Skeletal muscle tissue (tissue), 4 donors: ENCODE data around the gene RPS6KB2. TPM values are rescaled to one million over a fixed set of nuclear protein-coding genes. Genes with fewer than 3 reads are reported as not detected.

Experiments
- H3K27ac ChIP-seq: one replicate; pipeline ENCODE4 v1.7.0; 2013; ENCODE audit warnings: mild to moderate bottlenecking, low read depth, low read length, inconsistent platforms
- H3K27me3 ChIP-seq, 3 donors: one replicate each; pipeline ENCODE4 v1.7.0; 2013; ENCODE audit warnings: low read length in 3 of 3; ENCODE audit not compliant: control insufficient read depth in 3 of 3, insufficient read depth in 3 of 3
- H3K36me3 ChIP-seq, 3 donors: one replicate each; pipeline ENCODE4 v1.7.0; 2013; ENCODE audit warnings: low read length in 3 of 3; ENCODE audit not compliant: control insufficient read depth in 3 of 3, insufficient read depth in 3 of 3
- H3K4me1 ChIP-seq, 3 donors: one replicate each; pipeline ENCODE4 v1.7.0; 2013; ENCODE audit warnings: low read length in 3 of 3, mild to moderate bottlenecking in 3 of 3; ENCODE audit not compliant: control insufficient read depth in 3 of 3, insufficient read depth in 3 of 3
- H3K4me3 ChIP-seq, 3 donors: one replicate each; pipeline ENCODE4 v1.7.0; 2013; ENCODE audit warnings: low read length in 3 of 3
- H3K9ac ChIP-seq, 3 donors: one replicate each; pipeline ENCODE4 v1.7.0; 2013; ENCODE audit warnings: low read length in 3 of 3, mild to moderate bottlenecking in 3 of 3, moderate library complexity in 2 of 3, low read depth in 1 of 3
- H3K9me3 ChIP-seq, 3 donors: one replicate each; pipeline ENCODE4 v1.7.0; 2013; ENCODE audit warnings: low read length in 3 of 3; ENCODE audit not compliant: control insufficient read depth in 3 of 3
- total RNA-seq: library from RNA; depleted of rRNA; stranded (reverse); fragments of >200 nt; gene quantifications from one replicate; pipeline ENCODE4 v1.2.3, GENCODE V29; 2014
- donor health status: Osteomylitis.

Gene RPS6KB2
- total RNA-seq, 1 donor from 2014 or later: 23.5 TPM

GRCh38 chr11:67418476-67419281, 9.6 kb upstream of the RPS6KB2 start:
- H3K27ac ChIP-seq: peak overlapping the region; percentile 91
- no peaks in the 10 kb centered on the region for H3K9me3 ChIP-seq
- H3K4me3 ChIP-seq: peak overlapping the region; percentile 59 to 81 (median 76)
- H3K27me3 ChIP-seq: peaks cover 0 to 5% (median 0%) of the 10 kb centered on the region in 3 donors
- H3K4me1 ChIP-seq: peaks cover 52 to 59% (median 54%) of the 10 kb centered on the region in 3 donors
- peak overlapping the region; percentile 75 to 94 (median 82) for H3K9ac ChIP-seq
- peaks cover 0 to 6% (median 4%) of the 10 kb centered on the region in 3 donors for H3K36me3 ChIP-seq

DNA sequence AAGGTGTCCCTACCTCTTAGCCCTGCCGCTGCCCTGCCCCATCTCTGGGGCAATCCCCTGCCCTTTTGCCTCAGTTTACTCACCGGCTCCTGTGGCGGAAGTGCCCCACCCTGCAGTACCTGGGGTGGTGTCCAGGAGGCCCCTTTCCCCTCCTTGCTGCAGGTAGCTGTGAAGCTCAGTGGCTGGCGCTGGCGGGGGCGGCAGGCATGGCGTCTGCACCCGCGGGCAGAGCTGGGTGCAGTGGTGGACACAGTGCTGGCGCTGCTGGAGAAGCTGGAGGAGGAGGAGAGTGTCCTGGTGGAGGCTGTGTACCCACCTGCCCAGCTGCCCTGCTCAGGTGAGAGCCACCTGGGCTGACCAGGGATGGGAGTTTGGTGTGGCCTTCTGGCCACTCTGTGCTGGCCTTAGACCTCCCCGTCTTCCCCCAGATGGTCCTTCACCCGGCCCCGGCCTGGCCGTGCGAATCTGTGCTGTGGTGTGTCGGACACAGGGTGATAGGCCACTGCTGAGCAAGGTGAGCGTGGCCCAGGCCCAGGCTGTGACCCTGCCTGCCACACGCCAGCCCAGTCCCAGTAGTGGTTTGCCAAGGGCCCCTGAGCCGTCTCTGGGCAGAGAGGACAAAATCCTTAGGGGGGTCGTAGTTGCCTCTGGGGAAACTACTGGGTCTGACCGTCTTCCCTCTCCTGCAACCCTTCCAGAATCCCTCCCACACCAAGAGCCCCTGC, 8.8 kb upstream of the RPS6KB2 start:
- peak overlapping the region; percentile 73 to 94 (median 75) for H3K9ac ChIP-seq
- peak overlapping the region; percentile 59 to 81 (median 76) for H3K4me3 ChIP-seq
- no peaks in the 10 kb centered on the region for H3K9me3 ChIP-seq
- H3K36me3 ChIP-seq: peaks cover 0 to 10% (median 10%) of the 10 kb centered on the region in 3 donors
- H3K27me3 ChIP-seq: peaks cover 0 to 5% (median 0%) of the 10 kb centered on the region in 3 donors
- H3K27ac ChIP-seq: peak overlapping the region; percentile 91
- H3K4me1 ChIP-seq: peaks cover 52 to 59% (median 54%) of the 10 kb centered on the region in 3 donors

DNA sequence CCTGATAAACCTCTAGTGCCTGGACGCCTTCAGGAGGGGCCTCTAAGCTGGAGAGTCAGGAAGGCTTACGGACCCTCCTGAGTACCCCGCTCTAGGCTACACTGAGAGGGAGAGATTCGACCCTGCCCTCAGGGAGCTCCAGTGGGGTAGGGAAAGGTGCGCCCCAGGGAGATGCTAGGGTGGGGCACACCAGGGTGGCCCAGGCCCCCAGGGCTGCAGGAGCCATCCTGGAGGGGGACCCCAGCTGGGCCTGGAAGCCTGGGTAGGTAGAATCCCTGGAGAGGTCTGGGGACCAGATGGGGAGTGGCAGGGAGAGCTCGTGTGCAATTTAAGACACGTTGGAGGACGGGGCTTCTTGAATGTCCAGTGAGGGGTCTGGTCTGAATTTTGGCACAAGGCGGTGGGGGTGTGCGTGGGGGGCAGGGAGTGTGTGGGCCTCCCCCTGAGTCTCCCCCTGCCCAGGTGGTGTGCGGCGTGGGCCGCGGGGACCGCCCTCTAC, 8.1 kb upstream of the RPS6KB2 start:
- Histone ChIP-seq H3K27me3 (peaks cover 0 to under 1% (median 0%) of the 10 kb centered on the region in 3 donors), H3K9ac (peak overlapping the region; percentile 73 to 94 (median 75)), H3K9me3 (no peaks in the 10 kb centered on the region), H3K27ac (peak overlapping the region; percentile 91), H3K4me3 (peak overlapping the region; percentile 59 to 81 (median 76)), H3K4me1 (peaks cover 48 to 55% (median 50%) of the 10 kb centered on the region in 3 donors), H3K36me3 (peaks cover 0 to 13% (median 12%) of the 10 kb centered on the region in 3 donors)

DNA sequence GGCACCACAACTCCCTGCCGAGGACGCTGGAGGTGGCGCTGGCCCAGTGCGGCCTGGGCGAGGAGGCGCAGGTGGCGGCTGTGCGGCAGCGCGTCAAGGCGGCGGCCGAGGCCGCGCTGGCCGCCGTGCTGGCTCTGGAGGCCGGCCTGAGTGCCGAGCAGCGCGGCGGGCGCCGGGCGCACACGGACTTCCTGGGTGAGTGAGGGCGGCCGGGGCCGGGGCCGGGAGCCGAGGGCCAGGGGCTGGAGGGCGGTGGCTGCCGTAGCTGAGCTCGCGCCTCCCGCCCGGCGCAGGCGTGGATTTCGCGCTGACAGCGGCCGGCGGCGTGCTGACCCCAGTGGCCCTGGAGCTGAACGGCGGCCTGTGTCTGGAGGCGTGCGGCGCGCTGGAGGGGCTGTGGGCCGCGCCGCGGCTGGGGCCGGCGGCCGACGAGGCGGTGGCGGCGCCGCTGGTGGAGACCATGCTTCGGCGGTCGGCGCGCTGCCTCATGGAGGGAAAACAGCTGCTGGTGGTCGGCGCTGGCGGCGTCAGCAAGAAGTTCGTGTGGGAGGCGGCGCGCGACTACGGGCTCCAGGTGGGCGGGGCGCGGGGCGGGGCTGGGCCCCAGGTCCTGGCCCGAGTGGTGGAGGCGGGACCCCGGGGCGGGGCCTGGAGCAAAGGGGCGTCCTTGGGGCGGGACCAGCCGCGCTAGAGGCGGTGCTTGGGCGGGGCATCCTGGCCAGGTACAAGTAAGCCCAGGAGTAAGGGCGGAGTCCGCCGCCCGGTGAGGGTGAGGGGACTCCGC, 7.5 kb upstream of the RPS6KB2 start:
- Histone ChIP-seq H3K4me1 (peaks cover 48 to 53% (median 49%) of the 10 kb centered on the region in 3 donors), H3K4me3 (peak overlapping the region; percentile 59 to 81 (median 76)), H3K27ac (peak overlapping the region; percentile 91), H3K27me3 (no peaks in the 10 kb centered on the region), H3K9ac (peak overlapping the region; percentile 73 to 94 (median 75)), H3K36me3 (peaks cover 0 to 14% (median 14%) of the 10 kb centered on the region in 3 donors), H3K9me3 (no peaks in the 10 kb centered on the region)

- no peaks in the 10 kb centered on the region for H3K9me3 ChIP-seq
- peaks cover 0 to 14% (median 14%) of the 10 kb centered on the region in 3 donors for H3K36me3 ChIP-seq
- peak overlapping the region in 2 of 3 donors; percentile 29 to 54 for H3K4me3 ChIP-seq
- H3K27me3 ChIP-seq: no peaks in the 10 kb centered on the region
- H3K9ac ChIP-seq: no peak overlapping the region
- peaks cover 41 to 46% (median 42%) of the 10 kb centered on the region in 3 donors for H3K4me1 ChIP-seq
- no peak overlapping the region for H3K27ac ChIP-seq
These were observed 6.8 kb upstream of the RPS6KB2 start for GRCh38 chr11:67421430-67422031.

- Histone ChIP-seq H3K4me3 (no peak overlapping the region), H3K9me3 (no peaks in the 10 kb centered on the region), H3K36me3 (peaks cover 0 to 14% (median 14%) of the 10 kb centered on the region in 3 donors), H3K4me1 (peaks cover 31 to 33% (median 32%) of the 10 kb centered on the region in 3 donors), H3K9ac (peak overlapping the region in 1 of 3 donors; percentile 14), H3K27me3 (no peaks in the 10 kb centered on the region), H3K27ac (no peak overlapping the region)
These were observed 5.4 kb upstream of the RPS6KB2 start for GRCh38 chr11:67422891-67423290.

GRCh38 chr11:67423466-67423865, 4.8 kb upstream of the RPS6KB2 start:
- Histone ChIP-seq H3K4me3 (no peak overlapping the region), H3K9me3 (no peaks in the 10 kb centered on the region), H3K4me1 (peaks cover 27 to 28% (median 27%) of the 10 kb centered on the region in 3 donors), H3K27me3 (no peaks in the 10 kb centered on the region), H3K36me3 (peaks cover 0 to 15% (median 14%) of the 10 kb centered on the region in 3 donors), H3K9ac (no peak overlapping the region), H3K27ac (no peak overlapping the region)

DNA sequence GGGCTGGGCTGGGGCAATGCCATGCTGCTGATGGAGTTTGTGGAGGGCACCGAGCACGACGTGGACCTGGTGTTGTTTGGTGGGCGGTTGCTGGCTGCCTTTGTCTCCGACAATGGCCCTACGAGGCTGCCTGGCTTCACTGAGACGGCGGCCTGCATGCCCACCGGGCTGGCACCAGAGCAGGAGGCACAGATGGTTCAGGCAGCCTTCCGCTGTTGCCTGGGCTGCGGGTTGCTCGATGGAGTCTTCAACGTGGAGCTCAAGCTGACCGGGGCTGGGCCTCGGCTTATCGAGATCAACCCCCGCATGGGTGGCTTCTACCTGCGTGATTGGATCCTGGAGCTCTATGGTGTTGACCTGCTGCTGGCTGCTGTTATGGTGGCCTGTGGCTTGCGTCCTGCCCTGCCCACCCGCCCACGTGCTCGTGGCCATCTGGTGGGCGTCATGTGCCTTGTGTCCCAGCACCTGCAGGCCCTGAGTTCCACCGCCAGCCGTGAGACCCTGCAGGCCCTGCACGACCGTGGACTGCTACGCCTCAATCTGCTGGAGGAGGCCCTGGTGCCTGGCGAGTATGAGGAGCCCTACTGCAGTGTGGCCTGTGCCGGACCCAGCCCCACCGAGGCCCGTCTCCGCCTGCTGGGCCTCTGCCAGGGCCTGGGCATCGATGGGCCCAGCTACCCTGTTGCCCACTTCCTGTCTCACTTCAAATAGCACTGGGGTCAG, 4.2 kb upstream of the RPS6KB2 start:
- Histone ChIP-seq H3K36me3 (peaks cover 0 to 16% (median 14%) of the 10 kb centered on the region in 3 donors), H3K9ac (peak overlapping the region in 1 of 3 donors; percentile 6), H3K27ac (no peak overlapping the region), H3K9me3 (no peaks in the 10 kb centered on the region), H3K4me1 (peaks cover 25 to 28% (median 26%) of the 10 kb centered on the region in 3 donors), H3K27me3 (no peaks in the 10 kb centered on the region), H3K4me3 (no peak overlapping the region)
